NCI-H1436 treated with DMSO at 0.1 percent for 48 hours (cell line): Measurements from ENCODE around the gene MYEOV.

Source experiments
- DNase-seq: peaks from one replicate; lab custom pipeline; 2025; lab: John Stamatoyannopoulos, UW

The MYEOV gene

DNA sequence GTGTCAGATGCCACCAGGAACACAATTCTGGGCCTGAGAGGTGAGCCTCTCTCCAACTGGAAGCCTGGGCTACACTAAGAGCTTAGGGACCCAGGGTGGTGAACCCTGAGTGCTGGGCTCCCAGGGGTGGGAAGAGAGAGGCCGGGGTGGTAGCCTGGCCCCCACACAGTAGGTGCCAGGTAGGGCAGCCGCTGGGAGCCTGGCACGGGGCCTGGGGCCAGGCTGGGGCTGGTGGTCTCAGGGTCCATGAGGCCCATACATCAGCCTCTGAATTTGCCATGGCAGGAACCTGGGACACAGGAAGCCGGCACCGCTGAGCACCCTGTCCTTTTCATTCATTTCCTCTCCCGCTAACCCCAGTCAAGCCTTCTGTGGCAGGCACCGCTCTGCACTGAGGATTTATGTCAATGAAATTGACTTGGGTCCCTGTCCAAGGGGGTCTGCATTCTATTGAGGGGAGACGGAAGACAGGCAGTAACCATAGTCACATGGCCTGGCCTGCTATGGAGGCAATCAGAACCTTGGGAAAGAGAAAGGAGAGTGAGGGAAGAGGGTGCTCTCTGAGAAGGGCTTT, 8.6 kb downstream of the MYEOV start:
- DNase-seq = no peak

DNA sequence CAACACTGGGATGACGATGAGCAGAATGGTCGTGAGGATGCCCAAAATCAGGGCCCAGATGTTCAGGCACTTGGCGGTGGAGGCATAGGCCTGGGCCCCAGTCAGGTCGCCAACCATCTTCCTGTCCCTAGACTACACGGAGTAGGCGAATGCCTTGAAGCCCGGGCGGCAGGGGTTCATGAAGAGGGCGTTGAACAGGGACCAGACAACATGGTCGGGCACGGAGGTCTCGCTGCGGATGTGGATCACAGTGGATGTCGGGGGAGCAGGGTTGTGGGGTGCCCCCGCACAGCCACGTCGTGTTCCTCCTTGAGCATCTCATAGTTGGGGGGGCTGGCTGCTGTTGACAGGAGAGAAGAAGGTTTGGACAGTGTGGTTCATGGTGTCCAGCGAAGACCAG, 9.5 kb downstream of the MYEOV start:
- no peak for DNase-seq

DNA sequence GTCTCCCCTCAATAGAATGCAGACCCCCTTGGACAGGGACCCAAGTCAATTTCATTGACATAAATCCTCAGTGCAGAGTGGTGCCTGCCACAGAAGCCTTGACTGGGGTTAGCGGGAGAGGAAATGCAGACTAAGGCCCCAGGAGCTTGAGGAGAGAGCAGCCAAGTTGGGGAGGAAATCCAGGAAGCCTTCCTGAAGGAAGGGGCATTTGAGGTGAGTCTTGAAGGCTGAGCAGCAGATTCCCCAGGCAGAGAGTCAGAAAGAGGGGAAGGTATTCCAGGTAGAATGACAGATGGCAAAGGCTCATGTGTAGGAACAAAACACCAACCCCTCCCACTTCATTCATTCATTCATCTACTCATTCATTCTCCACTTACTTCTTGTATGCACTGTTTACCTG, 10.3 kb downstream of the MYEOV start:
- DNase-seq = no peak

DNA sequence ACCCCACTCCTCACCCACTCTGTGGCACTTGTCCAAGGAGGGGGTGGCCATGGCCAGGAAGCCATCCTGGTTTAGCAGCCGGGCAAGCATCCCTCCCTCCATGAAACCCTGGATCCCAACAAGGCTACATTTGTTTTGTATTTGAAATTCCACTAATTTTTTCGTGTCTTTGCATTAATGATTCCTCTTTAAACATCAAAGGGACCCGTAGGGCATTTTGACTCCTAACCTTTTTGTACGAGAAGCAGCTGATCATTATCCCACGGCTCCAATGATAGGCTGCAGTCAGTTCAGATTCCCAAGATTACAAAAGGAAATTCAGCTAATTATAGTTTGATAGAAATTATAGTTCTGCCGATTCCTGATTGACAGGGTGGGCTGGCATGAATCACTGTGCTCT, 10.7 kb downstream of the MYEOV start:
- no peak for DNase-seq

DNA sequence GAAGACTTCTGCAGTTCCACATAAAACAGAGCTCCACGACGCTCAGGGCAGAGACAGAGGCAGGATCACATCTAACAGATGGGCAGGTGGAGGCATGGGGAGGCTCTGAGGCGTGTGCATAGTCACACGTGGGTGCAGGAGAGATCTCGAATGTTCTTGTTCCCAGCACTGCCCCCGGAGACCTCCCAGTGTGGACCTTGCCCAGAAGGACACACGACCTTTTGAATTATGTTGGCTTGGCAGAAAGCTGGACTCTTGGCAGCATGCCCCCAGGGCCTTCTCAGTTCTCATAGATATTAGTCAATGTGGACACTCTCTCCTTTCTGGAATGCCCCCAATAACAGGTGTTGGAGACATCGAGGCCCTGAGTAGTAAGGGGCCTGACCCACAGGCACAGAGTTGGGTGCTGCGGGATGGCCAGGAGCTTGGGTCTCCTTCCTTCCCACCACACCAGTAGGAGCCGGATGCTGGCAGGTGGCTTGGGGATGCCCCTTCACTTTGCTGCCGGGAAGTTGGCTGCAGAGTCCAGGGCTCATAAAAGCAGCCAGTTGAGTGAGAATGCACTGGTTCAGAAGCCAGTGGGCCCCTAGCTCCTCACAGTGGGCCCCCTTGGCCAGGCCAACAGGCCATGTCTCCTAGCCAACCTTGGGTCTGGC, 12.1 kb downstream of the MYEOV start:
- no peak for DNase-seq

DNA sequence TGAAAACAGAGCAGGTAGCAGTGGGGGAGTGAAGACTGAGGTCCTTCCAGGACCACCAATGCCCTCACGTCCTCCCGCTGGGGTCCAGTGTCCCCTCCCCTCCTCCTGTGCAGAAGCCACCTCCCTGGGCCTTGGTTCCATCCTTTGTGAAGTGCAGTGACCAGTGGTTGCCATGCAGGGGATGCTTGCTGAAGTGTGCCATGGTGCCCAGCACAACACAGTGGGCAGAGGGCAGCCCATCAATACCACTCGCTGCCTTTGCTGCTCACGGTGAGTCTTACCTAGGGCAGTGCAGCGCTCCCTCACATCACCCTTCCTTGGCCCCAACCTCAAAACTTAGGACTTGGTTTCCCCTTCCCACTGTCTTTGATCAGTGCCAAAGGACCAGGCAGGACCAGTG, 12.9 kb downstream of the MYEOV start:
- no peak for DNase-seq

DNA sequence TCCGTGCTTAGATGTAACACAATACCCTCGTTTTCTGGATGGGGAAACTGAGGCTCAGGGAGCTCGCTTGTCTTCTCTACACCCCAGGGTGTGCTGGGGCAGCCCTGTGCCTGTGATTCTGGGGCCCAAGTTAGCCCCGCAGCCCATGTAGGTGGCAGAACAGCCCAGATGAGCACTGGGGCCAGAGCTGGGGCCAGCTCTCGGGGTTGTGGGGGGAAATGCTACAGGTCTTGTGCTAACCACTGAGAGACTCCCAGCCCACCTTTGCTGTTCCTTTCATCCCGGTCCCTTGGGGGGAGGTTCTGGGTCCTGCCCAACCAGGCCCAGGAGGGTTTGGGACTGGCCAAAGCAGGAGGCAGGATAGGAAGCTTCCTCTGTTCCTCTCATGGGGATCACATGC, 13.5 kb downstream of the MYEOV start:
- no peak for DNase-seq

DNA sequence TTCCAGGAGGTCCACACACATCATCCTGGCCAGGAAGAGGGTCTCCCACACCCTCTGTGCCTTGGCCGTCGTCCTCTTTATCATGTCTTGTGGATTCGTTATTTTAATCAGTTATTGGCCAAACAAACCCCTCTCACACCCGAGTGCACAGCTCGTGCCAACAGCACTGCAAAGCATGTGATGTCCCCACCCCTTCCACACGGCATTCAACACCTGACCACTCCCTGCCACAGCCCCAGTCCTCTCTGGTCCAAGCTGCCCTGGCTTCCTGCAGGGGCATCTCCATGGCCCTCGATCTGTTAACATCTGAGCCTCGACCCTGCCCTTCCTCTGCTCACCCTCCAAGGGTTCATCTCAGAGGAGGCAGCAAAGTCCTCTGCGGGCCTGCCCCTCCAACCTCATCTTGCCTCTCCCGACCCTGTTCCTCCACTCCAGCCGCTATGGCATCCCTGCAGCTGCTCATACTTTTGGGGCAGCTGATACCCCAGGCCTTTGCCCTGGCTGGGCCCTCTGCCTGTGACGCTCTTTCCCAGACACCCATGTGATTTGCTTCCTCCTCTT, 14.0 kb downstream of the MYEOV start:
- DNase-seq = no peak

DNA sequence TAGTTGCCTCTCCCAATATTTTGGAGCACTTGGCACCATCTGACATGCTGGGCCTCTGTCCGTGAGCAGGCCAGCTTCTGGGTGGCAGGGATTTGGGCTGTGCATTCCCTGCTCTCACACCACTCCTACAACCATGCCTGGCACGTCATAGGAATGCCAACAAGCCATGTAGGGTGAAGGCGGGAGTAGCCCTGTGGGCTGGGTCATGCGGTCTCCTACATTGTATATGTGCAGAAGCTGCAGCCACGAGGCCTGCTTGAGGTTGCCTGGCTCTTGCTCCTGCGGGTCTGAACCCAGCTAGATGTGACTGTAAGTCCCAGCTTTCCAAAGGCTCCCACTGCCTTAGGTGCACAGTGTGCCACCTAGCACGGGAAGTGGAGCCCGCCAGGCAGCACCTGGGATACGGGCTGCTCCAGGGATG, 14.5 kb downstream of the MYEOV start:
- DNase-seq = no peak

DNA sequence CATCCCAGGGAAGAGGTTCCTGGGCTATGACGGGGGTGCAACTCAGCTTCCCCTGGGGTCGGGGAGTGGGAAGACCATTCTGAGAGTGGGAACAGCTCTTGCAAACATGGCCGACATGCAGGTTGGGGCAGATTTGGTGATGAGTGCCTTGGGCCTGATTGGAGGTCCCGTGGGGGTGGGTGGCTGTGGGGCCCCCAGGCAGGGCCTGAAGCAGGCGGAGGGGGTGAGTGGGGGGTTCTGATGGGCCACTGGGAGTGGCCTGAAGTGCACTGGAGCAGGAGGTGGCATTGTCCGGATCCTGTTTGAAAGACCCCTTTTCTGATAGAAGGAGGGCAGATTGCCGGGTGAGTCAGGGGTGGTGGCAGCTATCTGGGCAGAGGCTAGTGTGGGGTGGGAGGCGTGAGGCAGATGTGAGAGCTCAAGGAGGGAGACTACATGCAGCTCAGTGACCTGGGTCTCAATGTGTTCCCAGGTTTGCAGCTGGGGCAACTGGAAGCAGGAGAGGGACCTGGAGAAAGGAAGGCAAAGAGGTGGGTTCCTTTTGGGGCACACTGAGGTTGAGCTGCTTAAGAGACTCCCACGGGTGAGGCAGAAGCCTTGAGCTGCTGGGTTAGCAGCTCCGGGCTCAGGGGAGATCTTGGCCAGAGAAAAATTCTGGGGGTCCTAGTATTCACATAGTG, 15.1 kb downstream of the MYEOV start:
- no peak for DNase-seq

DNA sequence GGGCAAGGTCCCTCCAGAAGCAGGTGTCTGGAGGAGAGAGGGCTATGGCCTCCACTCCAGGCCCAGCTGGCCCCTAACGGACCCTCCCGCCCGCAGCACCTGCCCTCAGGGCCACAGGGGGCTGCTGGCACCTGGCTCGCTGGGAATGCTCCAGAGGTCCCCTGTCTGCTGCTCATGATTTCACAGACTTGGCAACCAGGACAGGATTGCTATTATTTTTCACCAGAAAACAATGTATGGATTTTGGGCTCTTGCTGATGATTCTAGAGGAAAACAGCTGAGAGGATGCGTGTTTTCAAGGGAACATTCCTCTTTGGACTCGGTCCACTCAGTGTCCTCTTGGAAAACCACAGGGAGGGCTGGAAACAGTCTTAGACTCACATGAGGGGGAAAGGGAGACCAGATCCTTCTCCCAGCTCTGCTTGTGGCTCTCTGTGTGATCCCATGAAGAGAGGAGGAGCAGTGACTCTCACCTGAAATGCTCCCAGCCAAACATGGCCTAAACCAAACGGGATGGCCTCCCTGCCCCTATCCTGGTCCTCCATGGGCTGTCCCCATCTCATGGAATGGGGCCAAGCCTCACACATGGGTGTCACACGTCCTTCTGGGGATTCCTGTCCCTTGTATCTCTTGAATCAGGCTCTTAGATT, 15.8 kb downstream of the MYEOV start:
- no peak for DNase-seq

DNA sequence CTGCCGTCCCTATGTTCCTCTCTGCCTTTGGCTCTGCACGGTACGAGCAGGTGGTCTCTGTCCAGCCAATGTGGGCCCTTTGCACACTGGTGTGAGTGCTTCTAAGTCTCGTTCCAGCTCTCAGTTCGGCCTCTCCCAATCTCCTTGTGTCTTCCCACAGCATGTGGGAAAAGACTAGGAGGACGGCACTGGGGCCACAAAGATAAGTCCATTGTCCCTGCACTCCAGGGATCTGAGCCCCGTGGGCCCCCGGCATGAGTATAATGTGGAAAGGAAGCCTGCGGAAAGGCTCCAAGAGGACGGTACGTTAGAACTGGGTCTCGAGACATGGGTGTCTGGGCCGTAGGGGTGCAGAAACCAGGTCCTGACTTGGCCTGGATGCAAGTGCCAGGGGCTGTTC, 16.4 kb downstream of the MYEOV start:
- no peak for DNase-seq

DNA sequence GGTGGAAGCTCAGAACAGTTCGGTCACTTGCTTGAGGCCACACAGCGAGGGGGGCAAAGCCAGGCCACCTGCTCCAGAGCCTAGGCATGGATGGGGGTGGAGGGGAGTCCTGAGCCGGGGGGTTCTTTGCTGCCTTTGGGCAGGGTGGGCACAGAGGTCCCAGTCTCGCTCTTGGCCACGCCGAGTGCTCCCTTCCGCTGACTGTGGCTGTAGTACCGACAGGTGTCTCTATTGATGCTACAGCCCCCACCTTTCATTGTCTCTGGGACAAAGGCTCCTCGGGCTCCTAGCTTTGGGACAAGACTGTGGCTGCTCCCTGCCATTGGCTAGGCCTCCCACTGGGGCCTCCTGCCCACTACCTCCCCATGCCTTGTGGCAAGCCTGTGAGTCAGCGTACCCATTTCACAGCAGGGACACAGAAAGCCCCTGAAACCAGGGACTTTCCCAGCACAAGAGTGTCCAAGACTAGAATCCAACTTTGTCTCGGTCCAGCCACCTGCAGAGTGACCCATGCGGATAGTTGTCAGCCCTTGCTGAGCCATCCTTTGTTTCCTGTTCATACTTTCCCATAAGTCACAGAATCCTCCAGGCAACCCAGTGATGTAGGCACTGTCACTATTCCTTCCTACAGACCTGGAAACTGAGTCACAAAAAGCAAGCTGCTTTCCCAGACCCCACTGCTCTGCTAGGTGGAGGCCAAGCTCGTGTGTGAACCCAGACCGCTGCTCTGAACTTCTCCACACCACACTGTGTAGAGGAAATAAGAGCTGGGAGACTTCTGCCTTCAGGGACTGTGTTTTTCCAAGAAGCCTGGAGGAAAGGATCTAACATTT, 17.2 kb downstream of the MYEOV start:
- no peak for DNase-seq

DNA sequence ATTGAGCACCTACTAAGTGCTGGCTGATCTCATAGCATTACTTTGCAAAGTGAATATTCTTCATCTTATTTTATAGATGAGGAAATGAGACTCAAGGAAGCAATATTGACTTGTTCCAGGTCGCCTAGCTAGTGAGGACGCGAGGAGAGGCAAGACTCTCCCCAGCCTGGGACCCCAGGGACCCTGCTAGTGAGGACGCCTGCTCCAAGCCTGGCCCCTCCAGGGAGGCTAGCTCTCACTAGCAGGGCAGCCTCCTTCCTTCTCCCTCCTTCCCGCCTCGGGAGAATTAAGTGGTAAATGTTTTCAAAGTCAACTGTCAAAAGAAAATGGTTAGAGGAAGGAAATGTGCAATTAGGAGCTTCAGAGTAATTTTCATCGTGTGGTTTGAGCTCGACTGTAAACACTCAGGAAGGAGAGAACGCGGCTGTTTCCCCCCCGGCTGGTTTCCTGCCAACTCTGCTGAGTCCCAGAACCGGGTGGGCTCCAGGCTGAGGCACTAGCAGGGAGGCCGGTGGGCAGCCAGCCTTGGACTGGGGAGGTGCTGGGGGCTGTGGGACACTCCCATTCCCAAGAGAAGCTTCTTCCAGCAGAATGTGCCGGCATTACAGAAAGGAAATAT, 17.9 kb downstream of the MYEOV start:
- no peak for DNase-seq

DNA sequence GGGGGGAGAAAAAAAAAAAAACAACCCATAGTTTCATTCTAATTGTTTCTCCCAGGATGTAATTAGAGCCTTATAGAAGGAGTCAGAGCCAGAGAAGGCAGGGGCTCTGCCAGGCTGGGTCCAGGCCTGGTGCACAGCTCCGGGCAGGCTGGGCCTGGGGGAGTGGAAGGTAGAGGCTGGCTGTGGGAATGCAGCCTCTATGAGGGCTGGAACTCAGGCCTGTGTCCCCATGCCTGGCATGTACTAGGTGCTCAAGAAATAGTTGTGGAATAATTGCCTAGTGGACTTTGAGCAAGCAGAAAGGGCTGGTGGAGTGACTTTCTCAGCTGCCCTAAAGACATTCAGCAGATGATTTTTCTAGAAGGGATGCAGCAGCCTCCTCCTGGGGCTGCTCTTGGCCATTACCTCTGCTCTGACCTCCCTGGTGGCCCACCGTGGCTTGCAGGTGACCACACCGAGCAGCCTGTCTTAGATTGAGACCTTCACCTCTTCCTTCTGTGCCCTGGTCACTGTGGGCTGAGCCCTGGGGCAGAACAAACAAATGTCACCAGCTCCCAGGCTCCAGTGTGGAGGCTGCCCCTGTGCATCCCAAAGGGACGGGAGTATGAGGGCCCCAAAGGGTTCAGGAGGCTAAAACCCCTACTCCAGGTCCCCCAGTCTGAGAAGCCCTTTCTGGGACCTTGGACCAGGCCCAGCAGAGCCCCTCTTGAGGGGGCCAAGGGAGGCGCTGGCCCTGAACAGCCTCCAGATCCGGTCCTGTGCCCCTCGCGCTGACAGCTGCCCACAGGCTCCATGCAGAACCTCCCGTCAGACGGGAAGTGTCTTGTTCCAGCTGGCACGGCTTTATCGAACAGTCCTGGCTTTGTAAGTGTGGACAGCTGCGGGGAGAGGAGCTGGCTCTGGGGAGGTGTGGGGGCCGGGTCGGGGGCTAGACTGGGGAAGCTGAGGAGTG, 18.8 kb downstream of the MYEOV start:
- no peak for DNase-seq

DNA sequence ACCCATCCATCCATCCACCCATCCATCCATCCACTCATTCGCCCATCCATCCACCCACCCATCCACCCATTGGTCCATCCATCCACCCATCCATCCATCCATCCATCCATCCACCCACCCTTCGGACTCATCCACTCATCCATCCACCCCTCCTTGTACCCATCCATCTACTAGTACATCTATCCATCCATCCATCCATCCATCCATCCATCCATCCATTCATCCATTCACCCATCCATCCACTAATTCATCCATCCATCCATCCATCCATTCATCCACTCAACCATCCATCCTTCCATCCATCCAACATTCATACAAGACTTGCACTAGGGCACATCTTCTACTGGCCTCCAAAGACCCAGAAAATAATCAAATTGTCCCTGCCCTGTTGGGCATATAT, 20.0 kb downstream of the MYEOV start:
- DNase-seq = no peak

DNA sequence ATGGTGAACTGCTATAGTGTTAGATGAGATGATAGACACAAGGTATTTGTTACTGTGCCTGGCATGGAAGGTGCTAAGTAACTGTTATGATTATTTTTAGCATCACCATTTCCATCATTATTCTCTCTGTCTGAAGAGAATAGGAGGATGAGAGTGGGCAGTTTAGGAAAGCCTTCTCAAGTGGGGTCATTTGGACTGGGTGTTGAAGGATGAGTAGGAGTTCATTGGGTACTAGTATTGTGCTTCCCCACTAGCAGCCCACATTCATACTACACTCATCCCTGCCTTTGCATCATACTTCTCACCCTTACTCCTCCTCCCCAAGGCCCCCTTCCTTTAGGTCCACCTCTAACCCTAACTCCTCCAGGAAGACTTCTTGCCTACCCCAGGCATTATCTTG, 20.6 kb downstream of the MYEOV start:
- no peak for DNase-seq

DNA sequence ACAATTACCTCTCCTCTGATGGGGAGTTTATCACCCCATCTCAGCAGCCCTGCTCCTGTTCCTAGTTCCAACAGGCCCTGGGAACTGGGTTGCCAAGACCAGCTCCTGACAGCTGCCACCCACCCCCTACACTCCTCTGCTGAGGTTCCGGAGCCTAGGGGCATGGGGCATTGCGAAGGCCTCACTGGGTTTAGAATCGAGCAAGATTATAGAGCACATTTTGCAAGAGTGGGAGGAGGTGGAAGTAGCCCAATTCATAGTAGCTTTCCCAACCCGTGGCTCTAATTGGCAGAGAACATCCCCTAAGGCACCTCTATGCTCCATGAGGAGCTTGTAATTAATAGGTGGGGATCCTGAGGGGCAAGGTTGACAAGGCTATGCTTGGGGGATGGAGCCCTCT, 23.0 kb downstream of the MYEOV start:
- DNase-seq = no peak

DNA sequence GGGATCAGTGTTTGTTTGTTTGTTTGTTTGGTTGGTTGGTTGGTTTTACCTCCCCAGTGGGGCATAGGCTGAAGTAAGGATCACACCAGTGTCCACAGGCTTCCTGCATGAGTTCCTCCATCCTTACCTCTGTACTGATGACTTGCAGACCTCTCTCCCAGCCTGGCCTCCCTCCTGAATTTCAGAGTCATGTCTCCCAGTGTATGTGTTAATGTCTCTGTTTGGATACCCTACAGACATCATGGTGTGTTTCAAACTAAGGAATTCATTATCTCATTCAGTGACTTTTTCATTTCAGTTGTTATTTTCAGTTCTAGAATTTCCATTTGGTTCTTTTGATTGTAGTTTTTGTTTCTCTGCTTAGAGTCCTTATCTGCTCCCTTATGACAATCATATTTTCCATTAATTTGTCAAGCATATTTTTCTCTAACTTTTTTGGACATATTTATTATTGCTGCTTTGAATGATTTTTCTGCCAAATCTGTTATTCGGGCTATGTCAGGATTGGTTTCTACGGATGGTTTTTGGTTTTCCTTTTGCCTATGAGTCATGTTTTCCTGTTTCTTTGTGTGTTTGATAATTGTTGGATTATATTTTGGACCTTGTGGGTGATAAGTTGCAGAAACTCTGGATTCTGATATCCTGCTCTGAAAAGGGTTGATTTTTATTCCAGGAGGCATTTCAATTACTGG, 23.6 kb downstream of the MYEOV start:
- no peak for DNase-seq

DNA sequence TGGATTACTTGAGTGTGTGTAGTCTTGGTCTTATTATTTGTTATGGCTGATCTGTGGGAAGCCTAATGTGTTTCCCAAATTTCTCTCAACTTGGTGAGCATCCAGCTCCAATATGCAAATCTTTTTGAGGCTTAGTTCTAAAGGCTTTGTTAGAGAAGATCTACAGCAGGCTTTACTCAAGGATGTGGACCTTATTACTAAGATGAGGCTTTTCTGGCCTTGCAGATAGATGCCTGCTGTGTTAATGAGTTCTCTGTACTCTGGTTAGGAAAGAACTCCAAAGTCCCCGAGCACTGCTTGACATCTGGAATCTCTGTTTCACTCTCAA, 24.1 kb downstream of the MYEOV start:
- no peak for DNase-seq
